GM12875 (cell line): ENCODE results near the gene UBE2D3.

ENCODE experiments used
- H3K4me3 ChIP-seq: one replicate; pipeline ENCODE4 v1.5.1; 2011; ENCODE audit warnings: low read depth, low read length, control low read depth
- CTCF ChIP-seq: IDR thresholded peaks from 2 replicates; pipeline ENCODE4 v1.5.1; 2011; ENCODE audit warnings: low read depth, mild to moderate bottlenecking, control low read depth, inconsistent platforms, low read length, moderate library complexity, borderline replicate concordance; ENCODE audit not compliant: insufficient read depth

Gene UBE2D3

GRCh38 chr4:102843938-102844337, 16.6 kb upstream of the UBE2D3 start:
- no peak for TF ChIP-seq CTCF

GRCh38 chr4:102843273-102843672, 15.9 kb upstream of the UBE2D3 start:
- no peak for TF ChIP-seq CTCF
- H3K4me3 ChIP-seq = no peak overlapping the region

More at GRCh38 chr4:102843938-102844337, 16.6 kb upstream of the UBE2D3 start:
- H3K4me3 ChIP-seq = no peak overlapping the region

- no peak for TF ChIP-seq CTCF
These were observed 15.0 kb upstream of the UBE2D3 start for GRCh38 chr4:102842367-102842766.

GRCh38 chr4:102836596-102836995, 9.2 kb upstream of the UBE2D3 start:
- no peak overlapping the region for H3K4me3 ChIP-seq
- no peak for TF ChIP-seq CTCF

More at GRCh38 chr4:102842367-102842766, 15.0 kb upstream of the UBE2D3 start:
- no peak overlapping the region for H3K4me3 ChIP-seq

GRCh38 chr4:102832667-102833066, 5.3 kb upstream of the UBE2D3 start:
- no peak for TF ChIP-seq CTCF
- no peak overlapping the region for H3K4me3 ChIP-seq

- no peak for TF ChIP-seq CTCF
- H3K4me3 ChIP-seq = no peak overlapping the region
These were observed 4.8 kb upstream of the UBE2D3 start for GRCh38 chr4:102832105-102832504.

GRCh38 chr4:102829803-102830202, 2.5 kb upstream of the UBE2D3 start:
- TF ChIP-seq CTCF = no peak
- H3K4me3 ChIP-seq = no peak overlapping the region
